HFFc6 (cell line): ENCODE results near the gene ATG4A. TPM values are rescaled to one million over a fixed set of nuclear protein-coding genes. Genes with fewer than 3 reads are reported as not detected.

Experiments used
- DNase-seq: peaks from one replicate; pipeline ENCODE4 v3.0.0-alpha.2; 2018
- H3K27ac Mint-ChIP-seq: 2 replicates; pipeline ENCODE4 v1.8.0; 2020; ENCODE audit warnings: mild to moderate bottlenecking, mixed read lengths
- H3K27me3 Mint-ChIP-seq: 2 replicates; pipeline ENCODE4 v1.8.0; 2021; ENCODE audit warnings: mild to moderate bottlenecking, moderate library complexity, mixed read lengths; ENCODE audit not compliant: insufficient read depth
- H3K36me3 Mint-ChIP-seq: 2 replicates; pipeline ENCODE4 v1.8.0; 2021; ENCODE audit warnings: low read depth, mixed read lengths
- H3K4me1 Mint-ChIP-seq: 2 replicates; pipeline ENCODE4 v1.8.0; 2020; ENCODE audit warnings: low read depth, mixed read lengths
- H3K4me3 Mint-ChIP-seq: 2 replicates; pipeline ENCODE4 v1.8.0; 2020; ENCODE audit warnings: mild to moderate bottlenecking, moderate library complexity, mixed read lengths
- H3K9me3 Mint-ChIP-seq: 2 replicates; pipeline ENCODE4 v1.8.0; 2020; ENCODE audit warnings: mild to moderate bottlenecking, mixed read lengths
- CTCF ChIP-seq: fragments of 200-600 bp; sonication (generic); IDR thresholded peaks from 2 replicates; pipeline ENCODE4 v1.5.0; 2021; ENCODE audit warnings: antibody characterized with exemption, mild to moderate bottlenecking
- total RNA-seq, 6 experiments: library from RNA; stranded (reverse); fragmentation: NEBNext Ultra II Directional; extraction: Animal tissue kit (Norgen Biotek cat#: 25700); gene quantifications; 2 replicates in 1 of 6; 3 replicates in 5 of 6; pipeline ENCODE4 v1.2.3, GENCODE V29; 2021

ATG4A gene
- total RNA-seq, 6 experiments from 2014 or later: 11.6 to 15.0 (median 13.4) TPM

DNA sequence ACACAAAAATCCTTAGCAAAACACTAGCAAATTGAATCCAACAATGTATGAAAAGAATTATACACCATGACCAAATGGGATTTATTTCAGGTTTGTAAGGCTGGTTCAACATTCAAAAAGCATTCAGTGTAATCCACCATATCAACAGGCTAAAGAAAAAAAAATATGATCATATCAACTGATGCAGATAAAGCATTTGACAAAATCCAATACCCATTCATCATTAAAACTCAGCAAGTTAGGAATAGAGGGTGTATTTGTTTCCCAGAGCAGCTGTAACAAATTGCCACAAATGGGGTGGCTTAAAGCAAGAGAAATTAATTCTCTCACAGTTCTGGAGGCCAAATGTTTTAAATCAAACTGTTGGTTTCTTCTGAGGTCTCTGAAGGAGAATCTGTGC lies 36.0 kb upstream of the ATG4A start:
- peaks cover 9% of the 10 kb centered on the region; the same call in 1 of the 2 replicates for H3K27me3 Mint-ChIP-seq
- H3K4me1 Mint-ChIP-seq: no peaks in the 10 kb centered on the region
- H3K36me3 Mint-ChIP-seq: no peaks in the 10 kb centered on the region
- no peak overlapping the region for H3K4me3 Mint-ChIP-seq
- no peak overlapping the region for H3K27ac Mint-ChIP-seq
- DNase-seq: no peak
- no peak for TF ChIP-seq CTCF
- no peaks in the 10 kb centered on the region for H3K9me3 Mint-ChIP-seq

DNA sequence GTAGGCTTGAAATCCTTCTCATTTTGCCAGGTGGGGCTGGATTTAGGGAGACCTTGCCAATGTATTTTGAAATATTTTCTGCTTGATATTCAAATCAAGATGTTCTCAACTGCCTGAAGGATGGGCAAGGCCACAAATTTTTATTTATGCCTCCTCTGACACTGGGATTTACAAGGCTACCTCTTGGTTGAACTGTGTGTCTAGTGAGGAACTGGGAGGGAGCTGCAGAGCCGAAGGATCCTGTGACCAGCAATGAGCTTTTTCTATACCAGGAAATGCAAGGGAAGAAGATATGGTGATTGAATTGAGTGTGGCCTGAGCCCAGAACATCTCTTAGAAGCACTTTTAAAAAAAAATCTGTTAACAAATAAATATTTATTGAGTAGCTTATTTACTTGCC lies 31.8 kb upstream of the ATG4A start:
- peaks cover 7% of the 10 kb centered on the region for H3K27me3 Mint-ChIP-seq
- DNase-seq: no peak
- no peaks in the 10 kb centered on the region for H3K36me3 Mint-ChIP-seq
- no peaks in the 10 kb centered on the region for H3K4me1 Mint-ChIP-seq
- no peaks in the 10 kb centered on the region for H3K9me3 Mint-ChIP-seq
- H3K4me3 Mint-ChIP-seq: no peak overlapping the region
- no peak overlapping the region for H3K27ac Mint-ChIP-seq
- no peak for TF ChIP-seq CTCF

- Mint-ChIP-seq H3K27me3 (peaks cover 7% of the 10 kb centered on the region), H3K4me1 (no peaks in the 10 kb centered on the region), H3K9me3 (no peaks in the 10 kb centered on the region), H3K36me3 (no peaks in the 10 kb centered on the region), H3K27ac (no peak overlapping the region), H3K4me3 (no peak overlapping the region)
- no peak for TF ChIP-seq CTCF
- no peak for DNase-seq
Observed at GRCh38 chrX:108064001-108064400, 27.6 kb upstream of the ATG4A start.

DNA sequence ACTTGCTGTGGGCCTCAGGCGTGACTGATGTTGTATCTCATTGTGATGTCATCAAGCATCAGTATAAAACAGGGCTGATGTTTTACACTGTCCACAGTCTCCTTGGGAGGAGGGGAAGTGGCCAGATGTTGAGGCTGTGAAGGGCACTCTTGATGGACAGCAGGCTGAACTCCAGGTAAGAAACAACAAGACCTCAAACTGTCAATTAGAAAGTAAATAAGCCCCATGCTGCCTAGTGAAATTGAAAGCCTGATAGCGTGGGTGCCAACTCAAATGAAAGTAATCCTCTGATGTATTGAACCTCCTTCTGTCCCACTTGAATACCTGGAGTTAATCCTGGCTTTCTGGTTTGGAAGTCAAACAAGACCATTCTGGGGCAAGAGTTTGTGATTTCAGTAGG lies 27.0 kb upstream of the ATG4A start:
- H3K4me3 Mint-ChIP-seq: no peak overlapping the region
- H3K36me3 Mint-ChIP-seq: no peaks in the 10 kb centered on the region
- H3K27me3 Mint-ChIP-seq: peaks cover 6% of the 10 kb centered on the region
- H3K4me1 Mint-ChIP-seq: no peaks in the 10 kb centered on the region
- no peak overlapping the region for H3K27ac Mint-ChIP-seq
- no peak for TF ChIP-seq CTCF
- DNase-seq: no peak
- no peaks in the 10 kb centered on the region for H3K9me3 Mint-ChIP-seq

GRCh38 chrX:108068121-108068520 lies 23.5 kb upstream of the ATG4A start:
- no peak overlapping the region for H3K4me3 Mint-ChIP-seq
- no peak overlapping the region for H3K27ac Mint-ChIP-seq
- peaks cover 15% of the 10 kb centered on the region for H3K4me1 Mint-ChIP-seq
- no peaks in the 10 kb centered on the region for H3K9me3 Mint-ChIP-seq
- no peak for DNase-seq
- H3K36me3 Mint-ChIP-seq: no peaks in the 10 kb centered on the region
- no peaks in the 10 kb centered on the region; the same call in 1 of the 2 replicates for H3K27me3 Mint-ChIP-seq
- TF ChIP-seq CTCF: no peak

- Mint-ChIP-seq H3K4me1 (peaks cover 15% of the 10 kb centered on the region), H3K4me3 (no peak overlapping the region), H3K27ac (no peak overlapping the region), H3K27me3 (no peaks in the 10 kb centered on the region; the same call in none of the 2 replicates), H3K9me3 (no peaks in the 10 kb centered on the region), H3K36me3 (no peaks in the 10 kb centered on the region)
- TF ChIP-seq CTCF: no peak
- peak; percentile 12 for DNase-seq
Observed at GRCh38 chrX:108070891-108071290, 20.7 kb upstream of the ATG4A start.
